Measurements from ENCODE around the gene FIGN.

Gene FIGN

GRCh38 chr2:163737563-163737962, 1.8 kb upstream of the FIGN start:
- no peak for DNase-seq
- no peaks in the 10 kb centered on the region for H3K36me3 ChIP-seq (ENCODE audit: control insufficient read depth, insufficient read depth, low read length)
- H3K27me3 ChIP-seq (replicated peaks; ENCODE audit: control insufficient read depth, insufficient read depth, low read length, poor library complexity, severe bottlenecking), result no peaks in the 10 kb centered on the region
- H3K4me3 ChIP-seq (ENCODE audit: insufficient read depth, low read depth, low read length, poor library complexity, severe bottlenecking), result no peak overlapping the region
- no peaks in the 10 kb centered on the region for H3K4me1 ChIP-seq (ENCODE audit: control insufficient read depth, insufficient read depth, low read length, poor library complexity, severe bottlenecking)
- H3K9me3 ChIP-seq (ENCODE audit: control insufficient read depth, low read length), result no peaks in the 10 kb centered on the region
- no peak overlapping the region for H3K27ac ChIP-seq (ENCODE audit: insufficient read depth, low read length, poor library complexity, severe bottlenecking)

GRCh38 chr2:163737190-163737439, 1.3 kb upstream of the FIGN start:
- H3K9me3 ChIP-seq (ENCODE audit: control insufficient read depth, low read length), result no peaks in the 10 kb centered on the region
- H3K36me3 ChIP-seq (ENCODE audit: control insufficient read depth, insufficient read depth, low read length), result no peaks in the 10 kb centered on the region
- H3K27me3 ChIP-seq (replicated peaks; ENCODE audit: control insufficient read depth, insufficient read depth, low read length, poor library complexity, severe bottlenecking), result no peaks in the 10 kb centered on the region
- H3K4me3 ChIP-seq (ENCODE audit: insufficient read depth, low read depth, low read length, poor library complexity, severe bottlenecking), result no peak overlapping the region
- H3K27ac ChIP-seq (ENCODE audit: insufficient read depth, low read length, poor library complexity, severe bottlenecking), result no peak overlapping the region
- DNase-seq, result no peak
- no peaks in the 10 kb centered on the region for H3K4me1 ChIP-seq (ENCODE audit: control insufficient read depth, insufficient read depth, low read length, poor library complexity, severe bottlenecking)

- Histone ChIP-seq H3K27ac (ENCODE audit: insufficient read depth, low read length, poor library complexity, severe bottlenecking) (no peak overlapping the region), H3K4me3 (ENCODE audit: insufficient read depth, low read depth, low read length, poor library complexity, severe bottlenecking) (no peak overlapping the region), H3K36me3 (ENCODE audit: control insufficient read depth, insufficient read depth, low read length) (no peaks in the 10 kb centered on the region), H3K27me3 (replicated peaks; ENCODE audit: control insufficient read depth, insufficient read depth, low read length, poor library complexity, severe bottlenecking) (no peaks in the 10 kb centered on the region), H3K4me1 (ENCODE audit: control insufficient read depth, insufficient read depth, low read length, poor library complexity, severe bottlenecking) (no peaks in the 10 kb centered on the region), H3K9me3 (ENCODE audit: control insufficient read depth, low read length) (no peaks in the 10 kb centered on the region)
- DNase-seq, result no peak
Observed at GRCh38 chr2:163736433-163737189, 803 bp upstream of the FIGN start.

- DNase-seq, result no peak
- Histone ChIP-seq H3K27ac (ENCODE audit: insufficient read depth, low read length, poor library complexity, severe bottlenecking) (no peak overlapping the region), H3K36me3 (ENCODE audit: control insufficient read depth, insufficient read depth, low read length) (no peaks in the 10 kb centered on the region), H3K27me3 (replicated peaks; ENCODE audit: control insufficient read depth, insufficient read depth, low read length, poor library complexity, severe bottlenecking) (no peaks in the 10 kb centered on the region), H3K4me3 (ENCODE audit: insufficient read depth, low read depth, low read length, poor library complexity, severe bottlenecking) (no peak overlapping the region), H3K4me1 (ENCODE audit: control insufficient read depth, insufficient read depth, low read length, poor library complexity, severe bottlenecking) (no peaks in the 10 kb centered on the region), H3K9me3 (ENCODE audit: control insufficient read depth, low read length) (no peaks in the 10 kb centered on the region)
Observed at GRCh38 chr2:163734881-163735684, 725 bp downstream of the FIGN start.

- no peaks in the 10 kb centered on the region for H3K36me3 ChIP-seq (ENCODE audit: control insufficient read depth, insufficient read depth, low read length)
- no peak overlapping the region for H3K4me3 ChIP-seq (ENCODE audit: insufficient read depth, low read depth, low read length, poor library complexity, severe bottlenecking)
- no peaks in the 10 kb centered on the region for H3K27me3 ChIP-seq (replicated peaks; ENCODE audit: control insufficient read depth, insufficient read depth, low read length, poor library complexity, severe bottlenecking)
- no peak for DNase-seq
- H3K4me1 ChIP-seq (ENCODE audit: control insufficient read depth, insufficient read depth, low read length, poor library complexity, severe bottlenecking), result no peaks in the 10 kb centered on the region
- no peaks in the 10 kb centered on the region for H3K9me3 ChIP-seq (ENCODE audit: control insufficient read depth, low read length)
- no peak overlapping the region for H3K27ac ChIP-seq (ENCODE audit: insufficient read depth, low read length, poor library complexity, severe bottlenecking)
Observed at GRCh38 chr2:163734401-163734800, 1.4 kb downstream of the FIGN start.

- H3K27ac ChIP-seq (ENCODE audit: insufficient read depth, low read length, poor library complexity, severe bottlenecking), result no peak overlapping the region
- H3K9me3 ChIP-seq (ENCODE audit: control insufficient read depth, low read length), result no peaks in the 10 kb centered on the region
- no peak overlapping the region for H3K4me3 ChIP-seq (ENCODE audit: insufficient read depth, low read depth, low read length, poor library complexity, severe bottlenecking)
- DNase-seq, result no peak
- H3K27me3 ChIP-seq (replicated peaks; ENCODE audit: control insufficient read depth, insufficient read depth, low read length, poor library complexity, severe bottlenecking), result no peaks in the 10 kb centered on the region
- H3K36me3 ChIP-seq (ENCODE audit: control insufficient read depth, insufficient read depth, low read length), result no peaks in the 10 kb centered on the region
- H3K4me1 ChIP-seq (ENCODE audit: control insufficient read depth, insufficient read depth, low read length, poor library complexity, severe bottlenecking), result no peaks in the 10 kb centered on the region
Observed at GRCh38 chr2:163733956-163734355, 1.9 kb downstream of the FIGN start.

GRCh38 chr2:163733301-163733938, 2.4 kb downstream of the FIGN start:
- Histone ChIP-seq H3K4me3 (ENCODE audit: insufficient read depth, low read depth, low read length, poor library complexity, severe bottlenecking) (no peak overlapping the region), H3K4me1 (ENCODE audit: control insufficient read depth, insufficient read depth, low read length, poor library complexity, severe bottlenecking) (no peaks in the 10 kb centered on the region)

GRCh38 chr2:163732727-163733126, 3.1 kb downstream of the FIGN start:
- H3K36me3 ChIP-seq (ENCODE audit: control insufficient read depth, insufficient read depth, low read length), result no peaks in the 10 kb centered on the region
- H3K4me1 ChIP-seq (ENCODE audit: control insufficient read depth, insufficient read depth, low read length, poor library complexity, severe bottlenecking), result no peaks in the 10 kb centered on the region
- H3K4me3 ChIP-seq (ENCODE audit: insufficient read depth, low read depth, low read length, poor library complexity, severe bottlenecking), result no peak overlapping the region
- no peak for DNase-seq
- H3K27ac ChIP-seq (ENCODE audit: insufficient read depth, low read length, poor library complexity, severe bottlenecking), result no peak overlapping the region
- no peaks in the 10 kb centered on the region for H3K27me3 ChIP-seq (replicated peaks; ENCODE audit: control insufficient read depth, insufficient read depth, low read length, poor library complexity, severe bottlenecking)
- H3K9me3 ChIP-seq (ENCODE audit: control insufficient read depth, low read length), result no peaks in the 10 kb centered on the region

More at GRCh38 chr2:163733301-163733938, 2.4 kb downstream of the FIGN start:
- Histone ChIP-seq H3K27me3 (replicated peaks; ENCODE audit: control insufficient read depth, insufficient read depth, low read length, poor library complexity, severe bottlenecking) (no peaks in the 10 kb centered on the region), H3K27ac (ENCODE audit: insufficient read depth, low read length, poor library complexity, severe bottlenecking) (no peak overlapping the region), H3K36me3 (ENCODE audit: control insufficient read depth, insufficient read depth, low read length) (no peaks in the 10 kb centered on the region), H3K9me3 (ENCODE audit: control insufficient read depth, low read length) (no peaks in the 10 kb centered on the region)
- DNase-seq, result no peak

- Histone ChIP-seq H3K36me3 (ENCODE audit: control insufficient read depth, insufficient read depth, low read length) (no peaks in the 10 kb centered on the region), H3K27ac (ENCODE audit: insufficient read depth, low read length, poor library complexity, severe bottlenecking) (no peak overlapping the region), H3K4me3 (ENCODE audit: insufficient read depth, low read depth, low read length, poor library complexity, severe bottlenecking) (no peak overlapping the region), H3K27me3 (replicated peaks; ENCODE audit: control insufficient read depth, insufficient read depth, low read length, poor library complexity, severe bottlenecking) (no peaks in the 10 kb centered on the region), H3K4me1 (ENCODE audit: control insufficient read depth, insufficient read depth, low read length, poor library complexity, severe bottlenecking) (no peaks in the 10 kb centered on the region), H3K9me3 (ENCODE audit: control insufficient read depth, low read length) (no peaks in the 10 kb centered on the region)
- DNase-seq, result no peak
Observed at GRCh38 chr2:163731735-163732134, 4.1 kb downstream of the FIGN start.

- no peak for DNase-seq
- no peaks in the 10 kb centered on the region for H3K36me3 ChIP-seq (ENCODE audit: control insufficient read depth, insufficient read depth, low read length)
- no peak overlapping the region for H3K4me3 ChIP-seq (ENCODE audit: insufficient read depth, low read depth, low read length, poor library complexity, severe bottlenecking)
- no peak overlapping the region for H3K27ac ChIP-seq (ENCODE audit: insufficient read depth, low read length, poor library complexity, severe bottlenecking)
- H3K4me1 ChIP-seq (ENCODE audit: control insufficient read depth, insufficient read depth, low read length, poor library complexity, severe bottlenecking), result no peaks in the 10 kb centered on the region
- H3K27me3 ChIP-seq (replicated peaks; ENCODE audit: control insufficient read depth, insufficient read depth, low read length, poor library complexity, severe bottlenecking), result no peaks in the 10 kb centered on the region
- H3K9me3 ChIP-seq (ENCODE audit: control insufficient read depth, low read length), result no peaks in the 10 kb centered on the region
Observed at GRCh38 chr2:163730556-163730955, 5.3 kb downstream of the FIGN start.
